Hematopoietic multipotent progenitor cell treated with erythropoietin and hydrocortisone succinate and interleukin-3 and kit ligand, for 4 days (in vitro differentiated cells): ENCODE results near the gene CSTPP1.

ENCODE experiments used
- DNase-seq: peaks from one replicate; pipeline ENCODE4 v3.0.0-alpha.2; 2015

The CSTPP1 gene

GRCh38 chr11:47144541-47144940 lies 208.0 kb downstream of the CSTPP1 start:
- DNase-seq = no peak

GRCh38 chr11:47147250-47147649 lies 210.7 kb downstream of the CSTPP1 start:
- DNase-seq = no peak

DNA sequence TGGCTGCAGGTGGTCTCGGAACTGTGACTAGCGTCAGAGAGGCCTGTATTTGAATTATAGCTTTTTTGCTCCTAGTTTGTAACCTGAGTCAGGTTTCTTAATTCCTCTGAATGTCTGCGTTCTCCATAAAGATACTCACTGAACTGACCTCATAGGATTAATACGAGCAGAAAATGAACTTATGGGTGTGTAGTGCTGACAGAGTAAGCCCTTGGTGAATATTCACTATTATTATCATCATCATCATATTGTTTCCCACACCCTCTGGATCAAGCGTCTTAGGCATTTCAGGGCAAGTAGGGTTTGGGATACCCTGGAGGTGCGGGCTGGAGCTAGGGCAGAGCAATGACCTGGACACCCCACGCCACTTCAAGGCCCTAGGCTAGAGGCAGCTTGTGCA lies 211.1 kb downstream of the CSTPP1 start:
- DNase-seq = no peak

DNA sequence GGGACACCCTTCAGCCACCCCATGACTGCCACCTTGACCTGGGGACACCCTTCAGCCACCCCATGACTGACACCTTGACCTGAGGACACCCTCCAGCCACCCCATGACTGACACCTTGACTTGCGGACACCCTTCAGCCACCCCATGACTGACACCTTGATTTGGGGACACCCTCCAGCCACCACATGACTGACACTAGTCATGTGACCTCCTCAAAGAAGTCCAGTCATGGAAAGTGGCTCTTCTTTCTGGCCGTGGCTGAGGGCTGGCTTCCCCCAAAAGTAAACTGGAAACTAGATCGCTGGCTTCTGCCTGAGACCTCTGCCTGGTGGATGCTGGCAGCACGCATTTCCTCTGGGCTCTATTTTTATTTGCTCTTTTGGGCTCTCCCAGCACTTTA lies 211.7 kb downstream of the CSTPP1 start:
- no peak for DNase-seq

DNA sequence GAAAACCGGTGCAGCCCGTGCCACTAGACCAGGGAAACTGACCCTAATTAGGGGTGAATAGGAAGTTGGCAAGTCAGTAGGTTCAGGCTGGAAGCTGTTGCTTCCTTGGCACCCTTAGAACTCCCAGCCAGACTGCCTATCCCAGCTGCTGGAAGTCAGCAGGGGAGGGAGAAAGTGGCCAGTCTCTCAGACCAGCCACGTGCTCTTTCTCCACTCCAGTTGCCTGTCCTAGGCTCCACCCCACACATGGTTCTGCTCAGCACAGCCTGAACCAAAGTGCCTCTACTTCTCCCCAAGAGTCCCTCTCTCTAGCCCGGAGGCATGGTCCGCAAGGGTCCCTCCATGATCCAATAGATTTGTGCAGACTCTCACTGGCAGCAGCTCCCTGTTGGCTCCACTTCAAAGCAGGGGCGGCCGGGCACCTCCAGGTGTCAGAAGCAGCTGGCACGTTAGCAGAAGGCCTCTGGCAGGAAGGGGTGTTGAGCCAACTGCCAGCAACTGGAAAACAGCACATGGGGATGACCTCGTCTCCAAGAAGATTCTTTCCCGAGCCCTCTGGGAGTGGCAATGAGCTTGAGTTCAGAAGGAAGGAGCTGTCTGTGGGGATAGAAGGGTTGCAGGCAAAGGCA lies 212.5 kb downstream of the CSTPP1 start:
- no peak for DNase-seq

GRCh38 chr11:47149782-47150181 lies 213.2 kb downstream of the CSTPP1 start:
- no peak for DNase-seq

GRCh38 chr11:47152126-47152952 lies 215.8 kb downstream of the CSTPP1 start:
- no peak for DNase-seq

DNA sequence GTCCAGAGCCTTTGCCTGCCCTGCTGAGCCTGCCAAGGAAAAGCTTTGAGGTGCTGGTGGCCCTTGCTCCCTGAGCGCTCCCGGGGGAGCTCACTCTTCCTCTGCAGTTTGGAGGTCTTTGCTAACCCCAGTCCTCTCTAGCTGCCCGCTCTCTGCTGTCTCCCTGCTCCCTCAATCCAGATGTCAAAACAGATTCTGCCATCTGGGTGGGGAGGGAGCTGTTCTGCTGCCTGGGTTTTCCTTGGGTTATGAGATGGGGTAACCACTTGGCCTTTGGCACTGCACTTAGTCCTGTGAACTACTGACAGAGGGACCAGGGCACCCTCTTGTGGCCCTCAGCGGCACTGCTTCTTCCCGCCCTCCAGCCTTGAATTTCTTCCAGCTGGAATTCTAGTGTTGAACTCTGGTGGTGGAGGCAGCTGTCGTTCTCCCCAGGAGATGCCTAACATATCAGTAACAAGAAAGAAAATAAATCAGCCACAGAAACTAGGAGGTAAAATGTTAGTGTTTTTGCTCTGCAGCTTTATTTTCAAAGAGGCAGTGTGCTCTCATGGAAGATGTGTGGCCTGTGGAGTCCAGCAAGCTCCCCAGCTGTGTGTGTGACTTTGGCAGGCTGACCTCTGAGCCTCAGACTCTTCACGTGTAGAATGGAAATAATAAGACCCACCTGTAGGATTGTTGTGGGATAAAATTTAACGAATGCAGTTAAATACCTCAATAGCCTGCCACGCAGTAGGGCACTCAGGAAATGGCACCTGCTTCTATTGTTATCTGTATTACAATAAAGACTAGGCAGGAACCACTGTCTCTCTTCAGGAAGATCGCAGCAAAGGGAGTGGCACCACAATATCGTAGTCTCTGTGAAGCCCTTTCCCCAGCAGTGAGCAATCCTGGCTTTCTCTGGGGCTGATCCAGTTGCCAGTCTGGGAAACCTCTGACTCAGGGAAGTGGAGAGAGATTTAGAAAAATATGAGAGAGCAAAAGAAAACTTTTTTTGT lies 216.7 kb downstream of the CSTPP1 start:
- peak; percentile 81 for DNase-seq

DNA sequence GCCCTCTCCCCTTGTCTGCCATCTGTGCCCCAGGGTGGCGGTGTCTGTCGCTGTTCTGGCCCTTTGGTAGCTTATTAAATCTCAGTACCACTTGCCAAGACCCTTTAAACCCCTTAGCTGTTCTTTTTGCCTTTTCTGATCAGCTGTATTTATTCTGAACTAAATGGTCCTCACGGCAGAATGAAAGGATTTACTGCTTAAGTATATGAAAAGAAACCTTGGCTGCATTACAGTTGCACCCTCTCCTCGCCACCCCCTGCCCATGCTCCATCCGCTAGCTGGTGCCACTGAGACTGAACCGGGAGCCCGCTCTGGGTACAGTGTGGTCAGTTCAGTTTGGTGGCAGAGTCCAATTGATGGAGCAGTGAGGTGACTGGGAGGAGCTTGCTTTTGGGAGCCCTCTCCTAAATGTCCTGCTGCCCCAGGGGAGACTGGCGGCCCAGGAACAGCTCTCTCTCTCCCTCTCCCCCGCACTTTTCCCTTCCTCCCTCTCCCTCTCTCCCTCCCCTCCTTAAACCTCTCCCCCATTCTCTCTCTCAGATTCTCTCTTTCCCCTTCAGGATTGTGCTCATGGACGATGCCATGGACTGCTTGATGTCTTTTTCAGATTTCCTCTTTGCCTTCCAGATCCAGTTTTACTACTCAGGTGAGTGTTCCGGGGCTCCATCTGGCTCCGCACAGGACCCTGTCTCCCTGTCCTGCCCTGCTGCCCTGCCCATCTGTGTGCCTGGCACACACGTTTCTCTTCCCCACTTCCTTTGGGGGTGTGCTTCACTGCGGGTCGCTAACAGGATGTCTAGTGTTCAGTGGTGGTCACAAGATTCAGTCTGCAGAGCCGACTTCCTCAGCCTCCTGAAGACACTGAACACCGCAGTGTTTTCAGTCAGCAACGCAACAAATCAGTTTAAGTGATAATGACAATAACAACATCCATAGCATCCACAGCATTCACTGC lies 218.3 kb downstream of the CSTPP1 start:
- peak; percentile 61 for DNase-seq

- DNase-seq = no peak
Observed at GRCh38 chr11:47155879-47156278, 219.3 kb downstream of the CSTPP1 start.

DNA sequence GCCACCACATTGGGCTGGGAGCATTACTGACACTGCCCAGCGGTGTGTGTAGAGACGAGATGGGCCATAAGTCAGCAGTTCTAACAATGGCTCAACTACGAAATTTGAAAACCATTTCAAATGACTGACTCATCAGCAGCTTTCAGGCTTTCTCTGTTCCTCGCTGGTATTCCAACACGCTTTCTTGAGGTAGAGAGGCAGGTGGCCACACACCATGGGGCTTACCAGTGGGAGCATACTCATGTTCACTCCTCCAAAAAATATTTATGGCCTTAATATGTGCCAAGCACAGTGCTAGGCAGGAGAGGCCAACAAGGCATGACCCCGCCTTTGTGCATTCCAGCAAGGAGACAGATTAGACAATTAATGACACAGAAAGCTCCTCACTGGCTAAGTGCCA lies 219.8 kb downstream of the CSTPP1 start:
- DNase-seq = no peak

- DNase-seq = no peak
Observed at GRCh38 chr11:47156951-47157350, 220.4 kb downstream of the CSTPP1 start.

GRCh38 chr11:47157805-47158204 lies 221.2 kb downstream of the CSTPP1 start:
- DNase-seq = no peak

DNA sequence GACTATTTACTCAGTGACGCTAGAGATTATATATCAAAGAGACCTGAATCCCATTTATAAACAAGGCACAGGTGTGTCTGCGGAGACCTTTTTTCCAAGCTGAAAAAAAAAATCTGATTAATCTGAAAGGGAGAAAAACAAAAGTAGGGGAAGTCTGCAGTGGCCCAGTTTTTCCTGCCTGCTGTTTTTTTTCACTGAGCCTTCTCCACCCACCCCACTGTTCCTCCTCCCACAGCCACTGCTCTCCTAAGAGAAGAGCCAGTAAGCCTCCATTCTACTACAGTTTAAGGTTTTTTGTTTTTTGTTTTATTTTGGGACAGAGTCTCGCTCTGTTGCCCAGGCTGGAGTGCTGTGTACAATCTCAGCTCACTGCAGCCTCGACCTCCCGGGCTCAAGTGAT lies 221.7 kb downstream of the CSTPP1 start:
- no peak for DNase-seq

- DNase-seq = no peak
Observed at GRCh38 chr11:47160753-47161133, 224.2 kb downstream of the CSTPP1 start.

GRCh38 chr11:47161134-47161854 lies 224.7 kb downstream of the CSTPP1 start:
- DNase-seq = peak; percentile 90

DNA sequence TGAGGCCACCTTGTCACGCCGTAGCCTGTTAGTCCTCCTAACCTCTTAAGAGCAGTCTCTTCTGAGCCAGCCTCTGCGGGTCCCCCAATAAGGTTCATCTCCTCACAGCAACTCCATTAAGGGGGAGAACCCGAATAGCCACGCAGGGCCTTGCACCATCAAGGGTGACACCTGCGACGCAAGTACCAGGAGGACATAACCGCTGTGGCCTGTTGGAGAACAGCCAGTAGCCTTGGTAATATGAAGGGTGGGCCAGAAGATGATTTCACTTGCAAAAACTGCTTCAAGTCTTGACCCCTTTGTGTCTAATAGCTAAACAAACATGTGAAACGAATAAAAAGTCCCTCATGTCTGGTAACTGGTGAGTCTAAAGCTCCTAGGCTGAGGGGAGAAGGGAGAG lies 225.3 kb downstream of the CSTPP1 start:
- no peak for DNase-seq

GRCh38 chr11:47162426-47162825 lies 225.9 kb downstream of the CSTPP1 start:
- DNase-seq = no peak

DNA sequence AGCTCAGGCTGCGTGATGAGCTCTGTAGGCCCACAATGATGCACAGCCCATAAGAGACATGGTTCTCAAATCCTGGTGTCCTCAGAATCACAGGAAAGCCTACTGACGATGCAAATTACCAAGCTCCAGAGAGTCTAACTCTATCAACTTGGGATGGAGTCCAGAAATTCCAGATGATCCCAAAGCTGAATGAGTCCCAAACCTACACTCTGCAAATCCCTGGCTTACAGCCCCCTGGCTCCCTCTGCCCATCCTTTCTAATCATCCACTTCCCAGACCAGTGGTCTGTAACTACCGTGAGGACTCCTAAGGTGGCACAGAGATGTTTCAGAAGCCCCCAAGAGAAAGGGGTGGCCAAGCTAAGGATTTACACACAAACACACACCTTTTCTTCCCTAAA lies 226.6 kb downstream of the CSTPP1 start:
- DNase-seq = no peak

GRCh38 chr11:47163898-47164297 lies 227.3 kb downstream of the CSTPP1 start:
- no peak for DNase-seq

- DNase-seq = no peak
Observed at GRCh38 chr11:47164321-47164720, 227.8 kb downstream of the CSTPP1 start.
